Breast epithelium (tissue), 4 donors: ENCODE results near the gene HAUS8. TPM values are rescaled to one million over a fixed set of nuclear protein-coding genes. Genes with fewer than 3 reads are reported as not detected.

Source experiments
- DNase-seq, 2 donors: peaks; one replicate each; pipeline ENCODE4 v3.0.0-alpha.2; 2019; ENCODE audit warnings: low spot score in 2 of 2
- H3K27ac ChIP-seq, 2 donors: fragments of 200-600 bp; sonication (generic) in 1 of 2; one replicate each; pipeline ENCODE4 v1.5.1; 2016 to 2019; ENCODE audit warnings: mild to moderate bottlenecking in 1 of 2
- H3K27me3 ChIP-seq, 2 donors: fragments of 200-600 bp; sonication (generic) in 1 of 2; one replicate each; pipeline versions ENCODE4 v1.5.1 to v1.6.0; 2017 to 2019; ENCODE audit warnings: control low read depth in 1 of 2, mild to moderate bottlenecking in 1 of 2
- H3K36me3 ChIP-seq: fragments of 200-600 bp; one replicate; pipeline ENCODE4 v1.5.1; 2019
- H3K4me1 ChIP-seq, 2 donors: fragments of 200-600 bp; sonication (generic); one replicate each; pipeline ENCODE4 v1.5.1; 2016 to 2019; ENCODE audit warnings: control low read depth in 1 of 2
- H3K4me3 ChIP-seq, 3 donors: fragments of 200-600 bp; sonication (generic); 1 replicate in 2 of 3; 2 replicates in 1 of 3; pipeline ENCODE4 v1.5.1; 2016 to 2019; ENCODE audit warnings: mild to moderate bottlenecking in 3 of 3, moderate library complexity in 2 of 3
- H3K9me3 ChIP-seq, 2 donors: fragments of 200-600 bp; sonication (generic) in 1 of 2; one replicate each; pipeline ENCODE4 v1.5.1; 2016 to 2019; ENCODE audit warnings: control low read depth in 1 of 2
- POLR2A ChIP-seq: fragments of 450-650 bp; IDR thresholded peaks from one replicate; pipeline ENCODE4 v1.6.1; 2016; ENCODE audit warnings: antibody characterized with exemption, mild to moderate bottlenecking, moderate library complexity
- POLR2AphosphoS5 ChIP-seq, 3 donors: sonication (generic); formaldehyde crosslinking; IDR thresholded peaks; one replicate each; pipeline ENCODE4 v1.6.1; 2017; ENCODE audit warnings: antibody characterized with exemption in 3 of 3
- intact Hi-C: fragments of 100-400 bp; cut with DNase I; formaldehyde crosslinking; loops from one replicate; pipeline ENCODE4 v1.15.1; 2023; ENCODE audit warnings: low total_unique reads
- total RNA-seq, 3 donors: library from RNA; depleted of rRNA; stranded (reverse); fragments of >200 nt; gene quantifications; one replicate each; pipeline ENCODE4 v1.1.0, GENCODE V29; 2016
- TF ChIP-seq, protein P1 (sequence below), 3 donors: fragments of 450-650 bp; IDR thresholded peaks; one replicate each; pipeline ENCODE4 v1.5.1; 2016 to 2017; ENCODE audit warnings: antibody characterized with exemption in 3 of 3, mild to moderate bottlenecking in 3 of 3, moderate library complexity in 3 of 3

HAUS8 gene
- total RNA-seq, 3 donors from 2014 or later, result 5.6 to 6.7 (median 5.8) TPM

DNA sequence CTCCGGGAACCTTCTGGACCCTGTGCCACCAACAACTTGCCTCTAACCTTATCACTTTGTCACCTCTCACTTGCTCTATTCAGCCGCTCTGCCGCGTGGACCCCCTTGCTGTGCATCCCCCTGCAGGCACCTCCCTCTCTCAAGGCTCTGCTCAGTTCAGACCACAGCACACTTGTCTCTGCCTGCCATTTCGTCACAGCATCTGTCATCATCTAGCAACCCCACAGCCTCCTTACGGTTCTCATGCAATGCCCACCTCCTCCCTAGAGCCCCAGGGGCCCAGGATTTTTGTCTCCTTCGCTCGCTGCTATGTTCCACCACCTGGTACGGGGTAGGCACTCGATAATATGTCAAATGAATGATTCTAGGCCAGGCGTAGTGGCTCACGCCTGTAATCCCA lies 4.8 kb downstream of the HAUS8 start:
- TF ChIP-seq POLR2A, result no peak
- TF ChIP-seq POLR2AphosphoS5 (IDR thresholded peaks at IDR 0.05), result no peak
- TF ChIP-seq, protein P1, sequence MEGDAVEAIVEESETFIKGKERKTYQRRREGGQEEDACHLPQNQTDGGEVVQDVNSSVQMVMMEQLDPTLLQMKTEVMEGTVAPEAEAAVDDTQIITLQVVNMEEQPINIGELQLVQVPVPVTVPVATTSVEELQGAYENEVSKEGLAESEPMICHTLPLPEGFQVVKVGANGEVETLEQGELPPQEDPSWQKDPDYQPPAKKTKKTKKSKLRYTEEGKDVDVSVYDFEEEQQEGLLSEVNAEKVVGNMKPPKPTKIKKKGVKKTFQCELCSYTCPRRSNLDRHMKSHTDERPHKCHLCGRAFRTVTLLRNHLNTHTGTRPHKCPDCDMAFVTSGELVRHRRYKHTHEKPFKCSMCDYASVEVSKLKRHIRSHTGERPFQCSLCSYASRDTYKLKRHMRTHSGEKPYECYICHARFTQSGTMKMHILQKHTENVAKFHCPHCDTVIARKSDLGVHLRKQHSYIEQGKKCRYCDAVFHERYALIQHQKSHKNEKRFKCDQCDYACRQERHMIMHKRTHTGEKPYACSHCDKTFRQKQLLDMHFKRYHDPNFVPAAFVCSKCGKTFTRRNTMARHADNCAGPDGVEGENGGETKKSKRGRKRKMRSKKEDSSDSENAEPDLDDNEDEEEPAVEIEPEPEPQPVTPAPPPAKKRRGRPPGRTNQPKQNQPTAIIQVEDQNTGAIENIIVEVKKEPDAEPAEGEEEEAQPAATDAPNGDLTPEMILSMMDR (IDR thresholded peaks at IDR 0.05), result no peak
- intact Hi-C loops, result no loop called here

DNA sequence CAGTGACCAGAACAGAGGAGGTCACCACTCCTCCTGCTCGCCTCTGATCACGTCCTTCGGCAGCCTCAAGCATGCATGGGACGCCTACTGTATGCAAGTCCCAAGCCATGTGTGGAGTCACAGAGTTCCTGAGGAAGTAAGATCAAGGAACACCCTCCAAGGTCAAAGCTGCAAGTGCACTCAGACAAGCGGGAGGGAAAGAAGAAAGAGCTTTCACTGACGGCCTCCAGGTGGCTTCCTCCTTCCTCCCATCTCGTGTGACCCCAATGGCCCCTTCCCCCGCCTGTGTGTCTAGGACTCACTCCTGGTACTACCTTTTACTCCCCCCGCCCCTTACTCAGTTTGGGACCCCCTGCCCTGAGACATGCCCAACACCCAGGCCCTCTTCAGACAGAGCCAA lies 6.1 kb downstream of the HAUS8 start:
- Histone ChIP-seq H3K9me3 (no peaks in the 10 kb centered on the region), H3K4me1 (peaks cover 2% of the 10 kb centered on the region in 2 donors), H3K4me3 (no peak overlapping the region), H3K36me3 (no peaks in the 10 kb centered on the region), H3K27me3 (no peaks in the 10 kb centered on the region), H3K27ac (no peak overlapping the region)
- no peak for DNase-seq
- TF ChIP-seq POLR2AphosphoS5 (IDR thresholded peaks at IDR 0.05) (no peak), POLR2A (no peak)
- TF ChIP-seq, protein P1 (IDR thresholded peaks at IDR 0.05), result no peak
- intact Hi-C loops, result loop anchor here (10.0 kb wide), 1 partner anchor 216 kb away; the partner anchor contains the start of gene ANKLE1

More for the DNA sequence above, 4.8 kb downstream of the HAUS8 start:
- H3K27me3 ChIP-seq, result no peaks in the 10 kb centered on the region
- no peaks in the 10 kb centered on the region for H3K36me3 ChIP-seq
- no peaks in the 10 kb centered on the region for H3K9me3 ChIP-seq
- peaks cover 4 to 6% of the 10 kb centered on the region in 2 donors for H3K4me1 ChIP-seq
- no peak for DNase-seq
- H3K4me3 ChIP-seq, result no peak overlapping the region
- H3K27ac ChIP-seq, result no peak overlapping the region

GRCh38 chr19:17063428-17063827 lies 11.8 kb downstream of the HAUS8 start:
- Histone ChIP-seq H3K9me3 (peaks cover 10 to 13% of the 10 kb centered on the region in 2 donors), H3K27ac (no peak overlapping the region), H3K4me3 (no peak overlapping the region), H3K36me3 (peaks cover 8% of the 10 kb centered on the region), H3K4me1 (no peaks in the 10 kb centered on the region), H3K27me3 (no peaks in the 10 kb centered on the region)
- TF ChIP-seq, protein P1 (IDR thresholded peaks at IDR 0.05), result no peak
- TF ChIP-seq POLR2AphosphoS5 (IDR thresholded peaks at IDR 0.05), result no peak
- no peak for TF ChIP-seq POLR2A
- DNase-seq, result no peak
- intact Hi-C loops, result loop anchor here (10.0 kb wide), 1 partner anchor 221 kb away; the partner anchor contains the start of gene ANKLE1

GRCh38 chr19:17061691-17062090 lies 13.6 kb downstream of the HAUS8 start:
- TF ChIP-seq, protein P1 (IDR thresholded peaks at IDR 0.05), result no peak
- TF ChIP-seq POLR2A (no peak), POLR2AphosphoS5 (IDR thresholded peaks at IDR 0.05) (no peak)
- Histone ChIP-seq H3K4me1 (no peaks in the 10 kb centered on the region), H3K9me3 (peaks cover 19 to 22% of the 10 kb centered on the region in 2 donors), H3K4me3 (no peak overlapping the region), H3K27ac (no peak overlapping the region), H3K36me3 (peaks cover 13% of the 10 kb centered on the region), H3K27me3 (no peaks in the 10 kb centered on the region)
- DNase-seq, result no peak
- intact Hi-C loops, result loop anchor here (10.0 kb wide), 1 partner anchor 223 kb away; the partner anchor contains the start of gene ANKLE1

GRCh38 chr19:17061205-17061604 lies 14.0 kb downstream of the HAUS8 start:
- TF ChIP-seq, protein P1 (IDR thresholded peaks at IDR 0.05), result no peak
- TF ChIP-seq POLR2AphosphoS5 (IDR thresholded peaks at IDR 0.05) (no peak), POLR2A (no peak)
- intact Hi-C loops, result loop anchor here (10.0 kb wide), 1 partner anchor 224 kb away; the partner anchor contains the start of gene ANKLE1

More at GRCh38 chr19:17061205-17061604, 14.0 kb downstream of the HAUS8 start:
- Histone ChIP-seq H3K4me3 (no peak overlapping the region), H3K27me3 (no peaks in the 10 kb centered on the region), H3K27ac (no peak overlapping the region), H3K9me3 (peaks cover 19 to 22% of the 10 kb centered on the region in 2 donors), H3K4me1 (no peaks in the 10 kb centered on the region), H3K36me3 (peaks cover 13% of the 10 kb centered on the region)
- no peak for DNase-seq
